NCI-H1048 (cell line): ENCODE measurements around the gene TPRA1.

Experiments used
- DNase-seq: peaks from one replicate; lab custom pipeline; 2025; lab: John Stamatoyannopoulos, UW

TPRA1 gene

DNA sequence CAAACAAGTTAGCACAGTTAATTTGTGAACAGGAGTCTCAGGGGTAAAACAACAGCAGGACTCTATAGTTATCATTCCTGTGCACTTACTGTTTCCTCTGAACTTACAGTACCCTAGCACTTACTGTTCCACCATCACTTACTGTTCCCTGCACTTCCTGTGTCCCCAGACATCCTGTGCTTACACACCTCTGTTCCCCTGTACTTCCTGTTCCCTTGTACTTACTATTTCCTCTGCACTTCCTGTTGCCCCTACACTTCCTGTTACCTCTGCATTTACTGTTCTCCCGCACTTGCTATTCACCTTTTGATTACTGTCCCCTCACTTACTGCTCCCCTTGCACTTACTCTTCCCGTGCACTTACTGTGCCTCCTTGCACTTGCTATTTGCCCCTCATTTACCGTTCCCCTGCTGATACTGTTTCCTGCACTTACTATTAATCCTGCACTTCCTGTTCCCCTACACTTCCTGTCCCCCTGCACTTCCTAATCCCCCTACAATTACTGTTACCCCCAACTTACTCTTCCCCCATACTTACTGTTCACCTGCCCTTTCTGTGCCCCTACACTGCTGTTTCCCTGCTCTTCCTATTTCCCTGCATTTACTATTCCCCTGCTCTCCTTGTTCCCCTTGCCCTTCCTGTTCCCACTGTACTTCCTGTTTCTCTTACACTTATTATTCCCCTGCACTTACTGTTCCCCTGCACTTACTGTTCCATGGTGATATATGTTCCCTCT lies 30.3 kb downstream of the TPRA1 start:
- no peak for DNase-seq

DNA sequence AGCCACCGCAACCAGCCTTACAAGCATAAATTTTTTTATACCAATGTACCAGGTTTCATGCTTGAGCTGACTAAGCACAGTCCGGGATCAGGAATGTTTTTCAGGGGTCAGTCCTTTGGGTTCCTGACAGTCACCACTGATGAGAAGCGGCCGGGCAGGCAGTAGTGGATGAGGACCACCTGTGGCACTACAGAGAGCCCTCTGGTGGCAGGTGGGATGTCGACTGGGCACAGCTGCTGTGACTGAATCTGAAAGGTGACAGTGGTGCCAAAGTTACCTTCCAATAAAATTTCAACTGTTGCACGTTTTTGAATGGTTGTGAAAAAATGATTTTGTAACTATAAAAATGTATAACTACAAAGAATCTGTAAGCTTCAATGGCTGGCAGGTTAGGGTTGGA lies 34.0 kb downstream of the TPRA1 start:
- no peak for DNase-seq

DNA sequence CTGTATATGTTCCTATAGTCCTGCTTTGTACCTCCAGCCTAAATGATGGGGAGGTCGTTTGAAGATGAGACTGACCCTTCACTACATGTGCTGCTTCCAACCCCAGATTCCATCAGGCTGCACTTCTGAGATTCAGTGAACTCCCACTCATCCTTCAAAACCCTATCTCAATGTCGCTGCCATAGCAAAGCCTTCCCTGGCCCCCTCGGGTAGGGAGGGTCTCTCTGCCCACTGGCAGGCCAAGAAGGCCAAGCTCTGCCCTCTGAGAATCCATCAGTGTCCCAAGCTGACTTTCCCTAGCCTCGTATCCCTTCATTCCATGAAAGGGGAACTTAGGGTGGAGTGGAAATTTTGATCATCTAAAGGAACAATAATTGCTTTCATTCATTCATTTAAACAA lies 35.4 kb downstream of the TPRA1 start:
- DNase-seq, result no peak

DNA sequence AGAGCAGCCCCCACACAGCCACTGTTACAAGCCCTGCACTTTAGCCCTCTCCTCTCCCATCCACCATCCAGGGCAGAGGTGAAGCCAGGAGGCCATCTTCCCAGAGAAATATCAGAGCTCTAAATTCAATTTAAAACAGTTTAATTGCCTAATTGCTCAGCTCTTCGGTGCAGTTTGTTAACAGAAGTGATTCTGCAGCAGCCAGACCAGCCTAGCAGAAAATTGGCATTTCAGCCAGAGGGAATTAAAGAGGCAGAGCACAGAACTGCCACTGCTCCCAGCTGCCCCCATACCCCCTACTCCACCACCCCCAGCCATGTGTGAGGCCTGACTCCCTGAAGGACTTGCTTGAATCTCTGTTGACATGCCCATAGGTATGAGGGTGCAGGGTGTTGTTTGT lies 38.5 kb downstream of the TPRA1 start:
- no peak for DNase-seq

DNA sequence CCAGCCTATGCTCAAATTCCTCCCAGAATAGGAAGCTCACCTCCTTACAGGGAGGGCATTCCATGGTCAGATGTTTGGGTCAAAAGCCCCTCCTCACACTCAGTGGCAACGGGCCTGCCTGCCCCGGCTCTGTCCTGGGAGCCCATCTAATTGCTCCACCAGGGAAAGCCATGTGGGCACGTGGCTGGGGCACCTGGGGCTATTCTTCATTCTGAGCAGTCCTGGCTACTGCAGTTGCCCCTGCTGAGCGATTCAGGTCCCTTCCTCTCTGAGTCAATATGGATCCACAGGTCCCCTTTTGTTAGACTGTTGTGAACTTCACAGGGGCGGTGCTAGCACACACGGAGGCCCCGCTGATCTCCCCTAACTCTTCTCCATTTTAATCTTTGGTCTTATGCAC lies 39.4 kb downstream of the TPRA1 start:
- DNase-seq, result no peak

DNA sequence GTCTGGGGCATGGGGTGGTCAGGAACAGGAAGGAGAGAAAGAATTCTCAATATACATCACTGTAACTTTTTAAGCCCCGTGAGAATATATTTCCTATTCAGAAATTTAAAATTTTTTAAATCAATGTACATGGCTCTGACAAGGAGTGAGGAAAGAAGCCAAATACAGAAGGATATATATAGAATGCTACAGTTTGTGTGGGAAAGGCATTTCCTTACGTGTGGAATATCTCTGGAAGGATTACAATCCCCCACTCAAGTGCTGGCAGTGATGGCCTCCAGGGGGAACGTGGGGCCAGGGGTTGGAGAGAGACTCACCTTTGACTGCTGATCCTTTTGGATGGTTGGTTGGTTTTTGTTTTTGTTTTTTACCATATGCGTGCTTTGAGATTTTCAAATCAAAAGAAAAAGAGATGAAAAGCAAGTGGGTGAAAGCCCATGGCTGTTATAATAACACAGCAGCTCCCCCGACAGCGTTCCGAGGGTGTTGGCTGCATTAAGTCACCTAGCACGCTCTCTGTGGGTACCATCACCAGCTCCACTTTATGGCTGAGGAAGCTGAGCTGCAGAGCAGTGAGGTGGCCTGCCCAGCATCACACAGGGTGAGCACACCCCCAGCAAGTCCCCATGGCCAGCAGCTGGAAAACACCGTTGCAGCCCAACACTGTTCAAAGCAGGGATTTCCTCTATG lies 39.9 kb downstream of the TPRA1 start:
- DNase-seq, result no peak

DNA sequence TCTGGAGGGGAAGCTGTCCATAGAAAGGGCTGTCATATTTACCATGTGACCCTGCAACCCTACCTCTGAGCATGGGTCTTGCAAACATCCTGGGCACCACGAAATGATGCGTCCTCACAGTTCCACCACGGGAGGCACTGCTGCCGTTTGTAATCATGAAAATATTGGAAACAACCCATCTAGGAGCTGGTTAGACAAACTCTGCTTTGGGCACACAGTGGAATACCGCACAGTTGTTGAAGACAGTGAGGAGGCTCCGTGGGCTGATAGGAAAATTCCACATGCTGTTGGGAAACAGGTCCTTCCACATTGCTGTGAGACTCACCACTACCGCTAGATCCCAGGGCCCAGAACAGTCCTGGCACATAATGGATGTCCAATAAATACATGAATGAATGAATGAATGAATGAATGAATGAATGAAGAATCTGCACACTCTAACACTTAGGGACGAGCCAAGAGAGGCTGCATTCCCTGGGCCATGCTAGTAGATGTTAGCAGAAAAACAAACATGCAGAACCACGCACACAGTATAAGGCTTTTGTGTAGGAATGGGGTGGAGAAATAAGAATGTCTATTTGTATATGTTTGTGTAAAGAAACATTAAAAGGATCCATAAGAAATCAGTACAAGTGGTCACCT lies 40.6 kb downstream of the TPRA1 start:
- no peak for DNase-seq

DNA sequence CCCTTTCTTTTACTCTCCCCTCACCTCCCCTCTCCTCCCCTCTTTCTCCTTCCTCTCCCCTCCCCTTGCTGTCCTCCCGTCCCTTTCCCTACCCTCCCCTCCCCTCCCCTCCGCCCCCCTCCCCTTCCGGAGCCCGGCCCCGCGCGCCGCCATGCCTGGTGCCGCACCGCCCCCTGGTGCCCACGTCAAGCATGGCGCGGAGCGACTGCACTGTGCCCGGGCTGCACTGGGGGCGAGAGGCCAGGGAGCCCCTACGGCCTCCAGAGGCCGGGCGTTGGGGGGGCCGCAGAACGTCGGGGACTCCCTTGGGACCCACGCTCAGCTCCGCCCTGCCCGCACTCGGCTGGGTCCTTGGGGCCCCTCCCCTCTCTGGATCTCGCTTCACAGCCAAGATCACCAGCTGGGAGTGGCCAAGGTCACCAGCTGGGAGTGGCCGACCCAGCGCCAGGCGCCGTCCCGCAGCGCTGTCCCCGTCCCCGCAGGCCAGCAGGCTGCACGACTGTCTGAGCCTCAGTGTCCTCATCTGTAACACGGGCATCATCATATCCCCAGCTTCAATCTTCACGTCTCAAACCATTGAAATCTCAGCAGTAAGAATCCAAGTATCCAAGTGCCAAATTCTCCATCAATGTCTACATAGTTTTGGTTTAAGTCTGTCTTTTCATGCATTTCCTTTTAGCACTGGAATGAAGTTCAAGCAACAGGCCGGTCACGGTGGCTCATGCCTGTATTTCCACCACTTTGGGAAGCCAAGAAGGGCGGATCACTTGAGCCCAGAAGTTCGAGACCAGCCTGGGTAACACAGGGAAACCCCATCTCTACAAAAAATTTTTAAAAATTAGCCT lies 42.5 kb downstream of the TPRA1 start:
- no peak for DNase-seq

DNA sequence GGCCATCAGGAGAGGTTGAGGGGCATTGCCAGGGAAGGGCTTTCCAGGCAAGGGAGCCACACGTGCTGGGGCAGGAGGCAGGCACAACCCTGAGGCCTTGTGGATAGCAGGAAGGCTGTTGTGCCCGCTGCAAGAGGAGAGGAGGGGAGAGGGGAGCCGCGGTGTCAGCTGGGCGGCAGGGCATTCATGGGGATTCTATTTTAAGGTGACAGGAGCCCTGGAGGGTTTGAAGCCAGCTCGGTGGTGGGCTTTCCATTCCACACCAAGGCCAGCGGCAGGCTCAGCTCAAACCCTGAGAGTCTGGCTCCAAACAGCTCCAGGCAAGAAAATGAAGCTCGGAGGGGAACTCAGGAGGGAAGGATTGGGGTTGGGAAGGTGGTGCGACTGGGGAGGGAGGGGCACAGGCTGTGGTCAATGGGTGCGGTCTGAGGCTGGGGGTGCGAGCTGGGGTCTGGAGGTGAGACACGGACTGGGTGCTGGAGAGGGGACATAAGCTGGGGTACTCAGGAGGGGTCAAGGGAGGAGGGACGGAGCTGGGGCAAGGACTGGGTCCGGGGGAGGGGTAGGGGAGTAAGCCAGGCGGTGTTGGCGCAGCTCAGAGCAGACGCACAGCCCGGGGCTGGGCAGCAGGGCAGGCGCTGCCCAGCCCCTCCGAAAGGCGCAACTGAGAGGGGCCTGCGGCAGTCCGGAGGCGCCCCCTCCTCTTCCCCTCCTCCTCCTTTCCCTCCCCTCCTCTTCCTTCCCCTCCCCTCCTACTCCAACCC lies 43.4 kb downstream of the TPRA1 start:
- no peak for DNase-seq

DNA sequence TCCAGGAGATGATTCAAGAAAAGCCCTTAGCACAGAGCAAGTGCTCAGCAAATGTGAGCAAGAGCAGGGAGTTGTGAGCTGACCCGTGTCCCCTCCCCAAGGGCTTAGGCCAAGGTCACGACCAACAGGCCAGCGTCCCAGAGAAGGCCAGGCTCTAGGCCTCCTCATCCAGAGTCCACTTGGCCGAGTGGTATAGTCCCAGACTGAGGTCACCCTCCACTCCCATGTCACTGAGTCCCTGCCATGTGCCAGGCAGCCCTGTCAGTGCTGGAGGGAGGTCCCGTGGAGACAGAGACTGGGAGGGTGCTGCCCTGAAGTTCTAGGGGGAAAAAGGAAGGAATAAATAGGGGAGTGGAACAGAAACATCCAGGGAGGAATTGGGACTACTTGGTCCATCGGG lies 44.0 kb downstream of the TPRA1 start:
- DNase-seq, result no peak

DNA sequence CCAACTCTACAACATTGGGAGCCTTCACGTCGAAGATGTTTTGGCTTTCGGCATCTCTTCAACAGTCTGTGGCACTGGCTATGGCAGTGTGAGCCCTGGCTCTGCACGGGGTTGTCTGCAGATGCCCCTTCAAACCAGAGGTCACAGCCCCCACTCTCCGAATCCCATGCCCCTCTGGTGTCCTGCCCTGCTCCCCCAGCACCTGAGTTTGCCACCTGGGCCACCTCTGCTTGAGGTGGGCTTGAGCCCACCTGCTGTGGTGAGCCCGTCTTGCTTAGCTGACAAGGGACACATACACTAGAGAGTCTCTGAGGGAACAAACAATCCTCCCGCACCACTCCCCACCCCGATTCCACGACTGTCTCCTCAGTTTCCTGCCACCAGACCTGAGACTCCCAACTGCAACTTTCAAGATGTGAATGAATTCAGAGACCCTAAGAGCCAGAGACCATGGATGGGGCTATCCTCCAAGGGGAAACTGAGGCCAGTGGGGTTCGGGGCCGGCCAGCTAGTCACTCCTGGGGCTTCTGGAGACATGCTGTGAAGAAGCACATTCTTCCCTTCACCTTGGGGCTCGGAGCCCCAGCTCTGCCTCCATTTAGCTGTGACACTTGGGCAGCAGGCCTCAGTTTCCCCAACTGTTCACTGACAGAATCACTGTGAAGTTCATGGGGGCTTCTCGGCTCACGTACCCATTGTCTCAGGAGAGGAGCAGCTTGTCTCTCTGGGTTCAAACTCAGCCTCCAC lies 44.6 kb downstream of the TPRA1 start:
- DNase-seq, result no peak

DNA sequence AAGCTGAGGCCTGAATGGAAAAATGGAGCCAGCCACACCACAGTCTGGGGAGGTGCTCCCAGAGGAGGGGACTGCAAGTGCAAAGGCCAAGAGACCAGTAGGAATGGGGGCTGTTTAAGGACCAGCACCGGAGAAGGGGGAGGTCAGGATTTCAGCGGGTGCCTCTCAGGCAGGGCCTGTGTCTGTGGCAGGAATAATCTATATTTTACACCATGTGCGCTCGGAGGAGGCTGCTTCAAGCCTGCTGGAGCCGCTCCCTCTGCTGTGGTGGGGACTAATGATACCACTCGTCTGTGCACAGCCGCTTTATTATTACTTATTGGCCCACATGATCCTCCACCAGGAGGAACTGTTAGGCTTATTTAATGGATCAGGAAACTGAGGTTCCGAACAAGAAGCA lies 45.3 kb downstream of the TPRA1 start:
- no peak for DNase-seq

DNA sequence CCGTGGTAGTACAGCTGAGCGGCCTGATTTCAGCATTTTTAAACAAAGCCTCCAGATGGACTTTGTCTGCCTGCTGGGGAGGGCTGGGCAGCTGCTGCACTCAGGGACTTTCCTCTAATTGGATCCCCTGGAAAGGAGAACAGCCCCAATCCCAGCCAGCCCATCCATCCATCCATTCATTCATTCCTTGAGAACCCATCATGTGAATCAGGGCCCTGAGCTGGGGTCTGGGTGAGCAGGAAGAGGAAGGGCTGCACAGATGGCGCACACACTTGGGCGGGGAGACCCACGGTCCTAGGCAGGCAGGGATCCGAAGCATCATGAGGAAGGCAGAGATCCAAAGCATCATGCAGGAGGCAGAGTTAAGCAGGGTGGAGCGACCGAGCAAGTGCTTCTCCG lies 45.7 kb downstream of the TPRA1 start:
- DNase-seq, result no peak

DNA sequence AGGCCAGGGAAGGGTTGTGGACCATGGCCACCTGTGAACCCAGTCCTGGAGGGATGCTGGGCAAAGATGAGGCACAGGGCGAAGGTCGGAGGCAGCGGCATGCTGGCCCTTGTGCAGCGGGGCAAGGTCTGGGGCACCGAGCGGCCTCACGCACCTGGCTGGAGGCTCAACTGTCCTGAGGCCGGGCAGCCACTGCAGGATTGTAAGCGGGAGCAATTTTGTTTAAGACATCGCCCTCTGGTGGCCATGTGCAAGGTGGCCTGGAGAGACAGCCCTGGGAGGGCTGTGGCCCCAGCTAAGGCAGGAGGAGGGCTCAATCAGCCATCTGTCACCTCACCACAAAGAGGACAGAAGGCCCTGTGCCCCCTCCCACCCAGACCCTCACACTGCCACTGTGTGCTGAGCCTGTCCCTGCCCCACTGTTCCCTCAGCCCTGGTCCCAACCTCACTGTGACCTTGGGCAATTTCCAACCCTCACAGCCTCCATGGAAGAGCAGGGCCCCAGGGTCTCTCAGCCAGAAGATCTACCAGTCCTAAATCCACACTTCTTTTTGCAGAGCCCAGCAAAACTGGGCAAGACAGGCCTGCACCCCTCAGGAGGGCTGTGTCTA lies 46.2 kb downstream of the TPRA1 start:
- DNase-seq, result no peak

DNA sequence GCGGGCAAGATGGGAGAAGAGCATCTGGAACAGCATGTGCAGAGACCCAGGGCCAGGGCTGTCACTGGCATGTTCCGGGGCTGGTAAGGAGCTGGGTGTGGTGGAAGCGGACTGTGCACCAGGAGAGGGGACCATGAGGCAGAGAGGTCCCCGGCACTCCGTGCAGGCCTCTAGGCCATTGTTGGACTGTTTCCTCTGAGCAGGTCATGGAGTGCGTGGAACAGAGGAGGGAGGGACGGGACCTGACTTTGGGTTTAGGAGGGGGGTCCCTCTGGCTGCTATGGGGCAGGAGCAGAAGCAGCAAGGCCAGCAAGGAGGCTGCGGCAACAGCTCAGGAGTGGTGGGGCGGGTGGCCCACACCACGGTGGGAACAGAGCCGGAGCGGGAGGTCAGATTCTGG lies 47.1 kb downstream of the TPRA1 start:
- no peak for DNase-seq

DNA sequence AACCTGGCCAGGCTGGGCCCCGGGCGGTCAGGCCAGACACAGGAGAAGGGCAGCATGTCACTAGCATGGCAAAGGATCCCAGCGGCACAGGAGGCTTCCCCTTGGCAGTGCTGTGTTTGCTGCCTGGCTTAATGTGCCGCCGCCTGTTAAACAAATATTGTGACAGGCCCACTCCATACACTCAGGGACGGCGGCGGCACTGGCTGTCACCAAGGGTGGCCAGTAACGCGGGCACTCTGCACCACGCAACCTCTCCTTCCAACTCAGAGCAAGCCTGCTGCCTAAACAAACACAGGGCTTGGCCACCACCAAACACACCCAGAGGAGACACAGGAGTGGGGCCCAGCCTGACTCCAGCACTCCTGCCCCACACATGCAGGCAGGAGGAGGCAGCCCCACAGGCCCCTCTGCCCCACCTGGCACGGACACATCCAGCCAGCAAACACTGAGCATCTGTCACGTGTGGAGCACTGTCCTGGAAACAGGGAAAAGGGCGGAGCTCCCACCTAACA lies 48.0 kb downstream of the TPRA1 start:
- no peak for DNase-seq

DNA sequence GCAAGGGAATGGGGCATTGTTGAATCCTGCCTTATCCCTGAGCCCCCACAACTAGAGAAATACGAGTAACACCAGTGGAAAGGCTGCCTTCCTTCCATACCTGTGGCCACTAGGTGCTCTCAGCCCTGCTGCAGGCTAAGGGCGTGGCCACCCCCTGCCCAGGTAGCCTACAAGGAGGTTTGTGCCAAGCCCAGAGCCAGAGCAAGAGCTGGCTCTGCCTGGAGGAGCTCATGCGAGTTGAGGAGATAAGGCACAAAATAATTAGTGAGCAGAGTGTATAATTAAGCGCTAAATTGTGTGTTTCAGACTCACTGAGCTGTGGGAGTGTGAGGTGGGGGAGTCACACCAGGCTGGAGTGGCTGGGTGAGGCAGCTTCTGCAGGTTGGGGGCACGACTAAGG lies 49.2 kb downstream of the TPRA1 start:
- DNase-seq, result no peak

DNA sequence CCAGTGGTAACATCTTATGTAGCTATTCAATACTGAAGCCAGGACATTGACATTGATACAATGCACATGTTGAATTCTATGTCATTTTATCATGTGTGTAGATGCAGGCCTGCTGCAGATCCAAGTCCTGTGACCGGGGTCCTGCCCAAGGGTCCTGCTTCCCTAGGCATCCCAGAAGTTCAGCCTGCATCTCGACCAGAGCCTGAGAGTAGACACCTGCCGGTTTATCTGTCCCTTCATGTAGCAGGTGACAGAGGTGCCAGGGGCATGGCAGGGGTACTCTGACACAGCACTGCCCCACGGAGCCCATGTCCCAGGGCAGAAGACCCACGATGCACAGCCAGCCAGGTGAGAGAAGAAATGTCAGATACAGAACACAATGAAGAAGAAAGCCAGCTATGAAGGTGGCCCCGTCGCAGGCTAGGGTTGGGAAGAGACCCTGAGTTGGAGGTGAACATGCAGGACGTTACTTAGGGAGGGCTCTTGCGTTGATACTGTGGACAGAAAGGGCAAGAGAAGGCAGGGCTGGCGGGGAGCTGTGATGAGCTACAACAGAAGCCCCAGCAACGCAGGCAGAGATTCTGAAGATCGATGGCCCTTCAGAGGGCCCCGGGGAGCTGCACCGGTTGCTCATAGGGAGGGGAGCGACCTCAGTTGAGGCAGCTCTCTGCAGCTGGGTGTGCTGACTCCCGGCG lies 51.0 kb downstream of the TPRA1 start:
- DNase-seq, result no peak

DNA sequence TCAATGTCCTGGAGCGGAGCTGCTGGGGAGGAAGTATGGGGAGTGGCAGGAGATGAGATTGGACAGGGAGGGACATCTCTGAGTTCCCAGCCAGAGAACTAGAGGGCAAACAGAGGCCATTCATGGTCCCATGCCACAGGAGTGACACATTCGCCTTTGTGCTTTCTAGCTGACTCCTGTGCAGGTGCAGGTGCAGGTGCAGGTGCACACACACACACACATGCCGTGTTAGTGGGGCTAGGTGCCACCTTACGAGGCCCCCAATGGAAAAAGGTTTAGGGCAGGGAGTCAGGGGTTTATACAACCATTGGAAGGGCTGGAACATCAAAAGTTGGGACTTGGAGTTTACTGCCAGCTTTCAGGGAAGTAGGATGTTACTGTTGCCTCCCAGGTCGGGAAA lies 52.0 kb downstream of the TPRA1 start:
- no peak for DNase-seq
